Measurements from ENCODE around the gene MICALL2.
A peak's percentile ranks its signal among the peaks of the same experiment; 100 is the strongest.

MICALL2 gene

GRCh38 chr7:1401011-1401410 is 58.3 kb downstream of the MICALL2 start (continued):
- TF ChIP-seq SALL2 (tag by site-specific recombination; IDR thresholded peaks at IDR 0.05; ENCODE audit: borderline replicate concordance) (no peak), ZNF223 (tag by site-specific recombination; IDR thresholded peaks at IDR 0.05) (no peak), ZNF202 (tag by site-specific recombination; IDR thresholded peaks at IDR 0.05; ENCODE audit: borderline replicate concordance) (no peak), ZNF280C (tag by site-specific recombination; IDR thresholded peaks at IDR 0.05) (no peak), ZNF248 (tag by site-specific recombination; IDR thresholded peaks at IDR 0.05) (no peak), OSR2 (tag by site-specific recombination; IDR thresholded peaks at IDR 0.05) (no peak)

GRCh38 chr7:1400371-1400770 is 58.9 kb downstream of the MICALL2 start:
- Histone ChIP-seq H3K9me3 (ENCODE audit: control insufficient read depth, insufficient read depth, low read depth, low read length) (no peaks in the 10 kb centered on the region), H3K27ac (ENCODE audit: extremely low read depth, low read depth, low read length) (no peak overlapping the region), H3K4me1 (ENCODE audit: control insufficient read depth, insufficient read depth, low read length) (peaks cover 6% of the 10 kb centered on the region), H3K4me3 (ENCODE audit: low read depth, low read length) (no peak overlapping the region), H3K36me3 (ENCODE audit: control insufficient read depth in 2 of 2, insufficient read depth in 1 of 2, low read length in 2 of 2) (no peaks in the 10 kb centered on the region)
- CTCF ChIA-PET, result interaction anchor here (0.6 to 1.2 kb wide), 4 partner anchors 24 to 949 kb away, joined by 3 to 5 read pairs (median 4); no protein-coding TSS in a partner anchor
- TF ChIP-seq ZNF148 (tag by site-specific recombination; IDR thresholded peaks at IDR 0.05; ENCODE audit: borderline replicate concordance) (no peak), KLF9 (tag by site-specific recombination; IDR thresholded peaks at IDR 0.05; ENCODE audit: low read depth) (0 out of 2 replicates have a peak, but pooled peaks have one; percentile 36), ZBTB21 (tag by site-specific recombination; IDR thresholded peaks at IDR 0.05) (no peak), ZNF174 (tag by site-specific recombination; IDR thresholded peaks at IDR 0.05) (no peak), ZNF133 (tag by site-specific recombination; IDR thresholded peaks at IDR 0.05) (no peak)
- POLR2A ChIA-PET, result no interaction called here

GRCh38 chr7:1397491-1398327 is 61.6 kb downstream of the MICALL2 start:
- ChIA-PET CTCF (interaction anchor here (0.6 kb wide), 1 partner anchor 332 kb away, joined by 3 read pairs; no protein-coding TSS in a partner anchor), POLR2A (no interaction called here)
- Histone ChIP-seq H3K4me3 (ENCODE audit: low read depth, low read length) (no peak overlapping the region), H3K9me3 (ENCODE audit: control insufficient read depth, insufficient read depth, low read depth, low read length) (no peaks in the 10 kb centered on the region), H3K4me1 (ENCODE audit: control insufficient read depth, insufficient read depth, low read length) (no peaks in the 10 kb centered on the region), H3K36me3 (ENCODE audit: control insufficient read depth in 2 of 2, insufficient read depth in 1 of 2, low read length in 2 of 2) (no peaks in the 10 kb centered on the region), H3K27ac (ENCODE audit: extremely low read depth, low read depth, low read length) (no peak overlapping the region)
- no peak for TF ChIP-seq SP3 (tag by site-specific recombination; IDR thresholded peaks at IDR 0.05)
- TF ChIP-seq ZNF146 (tag by site-specific recombination; IDR thresholded peaks at IDR 0.05), result peak; percentile 94

GRCh38 chr7:1396195-1396594 is 63.1 kb downstream of the MICALL2 start:
- TF ChIP-seq TRIM28 (IDR thresholded peaks at IDR 0.05; ENCODE audit: borderline replicate concordance, low read length), result no peak
- TF ChIP-seq ZNF146 (tag by site-specific recombination; IDR thresholded peaks at IDR 0.05), result peak; percentile 93
- POLR2A ChIA-PET, result no interaction called here
- Histone ChIP-seq H3K4me3 (ENCODE audit: low read depth, low read length) (no peak overlapping the region), H3K4me1 (ENCODE audit: control insufficient read depth, insufficient read depth, low read length) (no peaks in the 10 kb centered on the region), H3K36me3 (ENCODE audit: control insufficient read depth in 2 of 2, insufficient read depth in 1 of 2, low read length in 2 of 2) (no peaks in the 10 kb centered on the region), H3K9me3 (ENCODE audit: control insufficient read depth, insufficient read depth, low read depth, low read length) (no peaks in the 10 kb centered on the region), H3K27ac (ENCODE audit: extremely low read depth, low read depth, low read length) (no peak overlapping the region)
- CTCF ChIA-PET, result no interaction called here

Data from HEK293 (cell line).